ENCODE data around the gene ALOX12B. TPM values are rescaled to one million over a fixed set of nuclear protein-coding genes. Genes with fewer than 3 reads are reported as not detected.

The ALOX12B gene
- total RNA-seq, 1 experiment from 2014 or later: not detected

GRCh38 chr17:8046929-8047768, 40.4 kb downstream of the ALOX12B start:
- CTCF ChIA-PET: no interaction called here

GRCh38 chr17:8046306-8046928, 41.1 kb downstream of the ALOX12B start:
- DNase-seq: no peak
- H3K9me2 ChIP-seq (ENCODE audit: insufficient read depth): no peaks in the 10 kb centered on the region
- H3F3A ChIP-seq (ENCODE audit: insufficient read depth, low read depth): no peaks in the 10 kb centered on the region
- H2AFZ ChIP-seq: no peak overlapping the region
- H3K27ac ChIP-seq: no peak overlapping the region
- H3K4me3 ChIP-seq: no peak overlapping the region
- no peaks in the 10 kb centered on the region for H4K20me1 ChIP-seq (ENCODE audit: insufficient read depth)
- CTCF ChIA-PET: no interaction called here
- H3K36me3 ChIP-seq (ENCODE audit: low read depth): no peaks in the 10 kb centered on the region
- no TSS peak for BruUV-seq (replicated peaks)
- H3K4me1 ChIP-seq (replicated peaks; ENCODE audit: insufficient read depth): 0 out of 2 replicates have a peak, but pooled peaks cover under 1% of the 10 kb centered on the region
- intact Hi-C loops (cut with micrococcal nuclease; ENCODE audit: unreplicated experiment): no loop called here
- H3K4me2 ChIP-seq: no peak overlapping the region
- H3K9me3 ChIP-seq (ENCODE audit: insufficient read depth, low read depth): no peaks in the 10 kb centered on the region
- H3K79me2 ChIP-seq (ENCODE audit: low read depth): no peaks in the 10 kb centered on the region
- no peaks in the 10 kb centered on the region for H3K27me3 ChIP-seq (ENCODE audit: insufficient read depth, low read depth)
- POLR2A ChIA-PET (ENCODE audit: unreplicated experiment): no interaction called here
- TF ChIP-seq CTCF (conservative IDR thresholded peaks at IDR 0.05) (no peak), EZH2 (IDR thresholded peaks at IDR 0.05; ENCODE audit: low read depth) (no peak)

More at GRCh38 chr17:8046929-8047768, 40.4 kb downstream of the ALOX12B start:
- Histone ChIP-seq H3K27ac (no peak overlapping the region), H3K4me2 (no peak overlapping the region), H3K79me2 (ENCODE audit: low read depth) (no peaks in the 10 kb centered on the region), H2AFZ (no peak overlapping the region), H3K27me3 (ENCODE audit: insufficient read depth, low read depth) (no peaks in the 10 kb centered on the region), H3K4me1 (replicated peaks; ENCODE audit: insufficient read depth) (no peaks in the 10 kb centered on the region), H3K4me3 (no peak overlapping the region), H3K9me3 (ENCODE audit: insufficient read depth, low read depth) (no peaks in the 10 kb centered on the region), H3K36me3 (ENCODE audit: low read depth) (no peaks in the 10 kb centered on the region), H3K9me2 (ENCODE audit: insufficient read depth) (no peaks in the 10 kb centered on the region), H4K20me1 (ENCODE audit: insufficient read depth) (no peaks in the 10 kb centered on the region), H3F3A (ENCODE audit: insufficient read depth, low read depth) (no peaks in the 10 kb centered on the region)
- no TSS peak for BruUV-seq (replicated peaks)
- no peak for DNase-seq
- POLR2A ChIA-PET (ENCODE audit: unreplicated experiment): no interaction called here
- TF ChIP-seq CTCF (conservative IDR thresholded peaks at IDR 0.05): no peak
- no peak for TF ChIP-seq EZH2 (IDR thresholded peaks at IDR 0.05; ENCODE audit: low read depth)
- intact Hi-C loops (cut with micrococcal nuclease; ENCODE audit: unreplicated experiment): no loop called here

GRCh38 chr17:8044819-8045810, 42.4 kb downstream of the ALOX12B start:
- no peak overlapping the region for H3K27ac ChIP-seq
- intact Hi-C loops (cut with micrococcal nuclease; ENCODE audit: unreplicated experiment): loop anchor here (5.0 kb wide), 1 partner anchor 998 kb away; no protein-coding TSS in a partner anchor
- no peaks in the 10 kb centered on the region for H3K9me2 ChIP-seq (ENCODE audit: insufficient read depth)
- H3K9me3 ChIP-seq (ENCODE audit: insufficient read depth, low read depth): no peaks in the 10 kb centered on the region
- CTCF ChIA-PET: interaction anchor here (0.6 kb wide), 1 partner anchor 73 kb away, joined by 6 read pairs; no protein-coding TSS in a partner anchor
- POLR2A ChIA-PET (ENCODE audit: unreplicated experiment): no interaction called here
- no peak overlapping the region for H3K4me2 ChIP-seq
- no peak overlapping the region for H3K4me3 ChIP-seq
- no peaks in the 10 kb centered on the region for H3K27me3 ChIP-seq (ENCODE audit: insufficient read depth, low read depth)
- no peak overlapping the region for H2AFZ ChIP-seq
- H3K79me2 ChIP-seq (ENCODE audit: low read depth): no peaks in the 10 kb centered on the region
- TF ChIP-seq CTCF (conservative IDR thresholded peaks at IDR 0.05): no peak
- TF ChIP-seq EZH2 (IDR thresholded peaks at IDR 0.05; ENCODE audit: low read depth): no peak
- DNase-seq: no peak
- no peaks in the 10 kb centered on the region for H3K36me3 ChIP-seq (ENCODE audit: low read depth)
- no peaks in the 10 kb centered on the region for H4K20me1 ChIP-seq (ENCODE audit: insufficient read depth)
- BruUV-seq (replicated peaks): no TSS peak
- H3F3A ChIP-seq (ENCODE audit: insufficient read depth, low read depth): peaks cover 9% of the 10 kb centered on the region; the same call in 1 of the 2 replicates
- peaks cover 5% of the 10 kb centered on the region; the same call in 1 of the 2 replicates for H3K4me1 ChIP-seq (replicated peaks; ENCODE audit: insufficient read depth)

Measured in PC-9 (cell line).